Neural cell (in vitro differentiated cells): Measurements from ENCODE around the gene FOXL3. TPM values are rescaled to one million over a fixed set of nuclear protein-coding genes. Genes with fewer than 3 reads are reported as not detected.

ENCODE experiments used
- H2AFZ ChIP-seq: fragments of 200-600, 300-800 bp; sonication (generic), shearing (Covaris generic); 2 replicates; pipeline ENCODE4 v1.6.0; 2014; ENCODE audit warnings: low read depth, mild to moderate bottlenecking, antibody characterized with exemption, low read length, moderate library complexity
- H3F3A ChIP-seq: fragments of 200-600 bp; shearing (Covaris generic); 2 replicates; pipeline ENCODE4 v1.6.1; 2016; ENCODE audit warnings: mild to moderate bottlenecking, moderate library complexity, mixed read lengths, antibody characterized with exemption, low read length; ENCODE audit not compliant: insufficient read depth, poor library complexity, severe bottlenecking
- H3K27ac ChIP-seq: fragments of 200-600, 300-800 bp; sonication (generic), shearing (Covaris generic); 2 replicates; pipeline ENCODE4 v1.5.1; 2014; ENCODE audit warnings: mild to moderate bottlenecking, low read length, moderate library complexity
- H3K27me3 ChIP-seq: fragments of 300-800, 200-600 bp; sonication (generic), shearing (Covaris generic); 2 replicates; pipeline ENCODE4 v1.6.0; 2014; ENCODE audit warnings: mild to moderate bottlenecking, low read depth, low read length, moderate library complexity; ENCODE audit not compliant: insufficient read depth
- H3K36me3 ChIP-seq: fragments of 300-800, 200-600 bp; sonication (generic), shearing (Covaris generic); 2 replicates; pipeline ENCODE4 v1.5.1; 2014; ENCODE audit warnings: mild to moderate bottlenecking, antibody characterized with exemption, low read length, moderate library complexity; ENCODE audit not compliant: insufficient read depth
- H3K4me2 ChIP-seq: fragments of 300-800, 200-600 bp; sonication (generic), shearing (Covaris generic); 2 replicates; pipeline ENCODE4 v1.6.0; 2014; ENCODE audit warnings: mild to moderate bottlenecking, low read length
- H3K4me3 ChIP-seq: fragments of 300-800, 200-600 bp; sonication (generic), shearing (Covaris generic); 2 replicates; pipeline ENCODE4 v1.5.1; 2014; ENCODE audit warnings: mild to moderate bottlenecking, low read length, moderate library complexity
- H3K79me2 ChIP-seq: fragments of 200-600 bp; shearing (Covaris generic); replicated peaks from 2 replicates; pipeline ENCODE4 v1.6.0; 2014; ENCODE audit warnings: mild to moderate bottlenecking, low read length, moderate library complexity; ENCODE audit not compliant: insufficient read depth
- H3K9ac ChIP-seq: fragments of 300-800, 200-600 bp; sonication (generic), shearing (Covaris generic); 2 replicates; pipeline ENCODE4 v1.6.1; 2016; ENCODE audit warnings: mild to moderate bottlenecking, low read length, mixed read lengths
- H3K9me2 ChIP-seq: fragments of 200-600 bp; shearing (Covaris generic); 2 replicates; pipeline ENCODE4 v1.6.1; 2016; ENCODE audit warnings: mild to moderate bottlenecking, low read length, mixed read lengths; ENCODE audit not compliant: insufficient read depth
- H3K9me3 ChIP-seq: fragments of 200-600, 300-800 bp; sonication (generic), shearing (Covaris generic); 2 replicates; pipeline ENCODE4 v1.6.1; 2016; ENCODE audit warnings: mild to moderate bottlenecking, mixed run types, low read length, moderate library complexity, mixed read lengths
- H4K20me1 ChIP-seq: fragments of 200-600 bp; shearing (Covaris generic); 2 replicates; pipeline ENCODE4 v1.6.1; 2016; ENCODE audit warnings: mild to moderate bottlenecking, mixed run types; ENCODE audit not compliant: insufficient read depth
- CTCF ChIP-seq: fragments of 450-650 bp; IDR thresholded peaks from 2 replicates; pipeline ENCODE4 v1.5.1; 2014; ENCODE audit warnings: antibody characterized with exemption, mild to moderate bottlenecking, moderate library complexity; ENCODE audit not compliant: poor library complexity, severe bottlenecking
- EP300 ChIP-seq: fragments of 450-650 bp; conservative IDR thresholded peaks from 2 replicates; pipeline ENCODE4 v1.6.1; 2014; ENCODE audit warnings: antibody characterized with exemption, mild to moderate bottlenecking, moderate library complexity; ENCODE audit not compliant: poor library complexity, severe bottlenecking
- EZH2 ChIP-seq: fragments of 200-600, 300-800 bp; shearing (Covaris generic), sonication (generic); IDR thresholded peaks from 2 replicates; pipeline ENCODE4 v1.6.1; 2014; ENCODE audit warnings: antibody characterized with exemption, low read length, borderline replicate concordance, mild to moderate bottlenecking; ENCODE audit not compliant: insufficient read depth, poor library complexity, severe bottlenecking
- MXI1 ChIP-seq: fragments of 450-650 bp; conservative IDR thresholded peaks from 2 replicates; pipeline ENCODE4 v1.6.1; 2014; ENCODE audit warnings: antibody characterized with exemption, mild to moderate bottlenecking; ENCODE audit not compliant: poor library complexity, severe bottlenecking
- POLR2AphosphoS5 ChIP-seq: IDR thresholded peaks from 2 replicates; pipeline ENCODE4 v1.6.1; 2012
- RAD21 ChIP-seq: fragments of 450-650 bp; conservative IDR thresholded peaks from 2 replicates; pipeline ENCODE4 v1.6.1; 2014; ENCODE audit warnings: antibody characterized with exemption, mild to moderate bottlenecking, moderate library complexity
- REST ChIP-seq: IDR thresholded peaks from 2 replicates; pipeline ENCODE4 v1.6.1; 2012; ENCODE audit warnings: borderline replicate concordance
- SMC3 ChIP-seq: fragments of 450-650 bp; conservative IDR thresholded peaks from 2 replicates; pipeline ENCODE4 v1.6.1; 2014; ENCODE audit warnings: antibody characterized with exemption, mild to moderate bottlenecking, moderate library complexity; ENCODE audit not compliant: poor library complexity
- TAF1 ChIP-seq: IDR thresholded peaks from 2 replicates; pipeline ENCODE4 v1.6.1; 2012; ENCODE audit warnings: low read depth
- polyA plus RNA-seq: library from polyadenylated mRNA; depleted of rRNA; stranded (reverse); fragments of >200 nt; gene quantifications from 2 replicates; pipeline ENCODE4 v1.2.3, GENCODE V29; 2014

FOXL3 gene
- polyA plus RNA-seq, 1 donor from 2014 or later, result not detected

- Histone ChIP-seq H2AFZ (no peak overlapping the region), H3F3A (no peaks in the 10 kb centered on the region), H3K79me2 (no peaks in the 10 kb centered on the region), H3K27ac (no peak overlapping the region), H3K36me3 (no peaks in the 10 kb centered on the region), H3K9me3 (no peaks in the 10 kb centered on the region), H3K4me2 (no peak overlapping the region), H3K9me2 (no peaks in the 10 kb centered on the region), H3K27me3 (no peaks in the 10 kb centered on the region), H3K9ac (no peak overlapping the region), H3K4me3 (no peak overlapping the region), H4K20me1 (no peaks in the 10 kb centered on the region)
- no peak for TF ChIP-seq EP300
Measured at GRCh38 chr7:303884-304573, 14.1 kb downstream of the FOXL3 start.

DNA sequence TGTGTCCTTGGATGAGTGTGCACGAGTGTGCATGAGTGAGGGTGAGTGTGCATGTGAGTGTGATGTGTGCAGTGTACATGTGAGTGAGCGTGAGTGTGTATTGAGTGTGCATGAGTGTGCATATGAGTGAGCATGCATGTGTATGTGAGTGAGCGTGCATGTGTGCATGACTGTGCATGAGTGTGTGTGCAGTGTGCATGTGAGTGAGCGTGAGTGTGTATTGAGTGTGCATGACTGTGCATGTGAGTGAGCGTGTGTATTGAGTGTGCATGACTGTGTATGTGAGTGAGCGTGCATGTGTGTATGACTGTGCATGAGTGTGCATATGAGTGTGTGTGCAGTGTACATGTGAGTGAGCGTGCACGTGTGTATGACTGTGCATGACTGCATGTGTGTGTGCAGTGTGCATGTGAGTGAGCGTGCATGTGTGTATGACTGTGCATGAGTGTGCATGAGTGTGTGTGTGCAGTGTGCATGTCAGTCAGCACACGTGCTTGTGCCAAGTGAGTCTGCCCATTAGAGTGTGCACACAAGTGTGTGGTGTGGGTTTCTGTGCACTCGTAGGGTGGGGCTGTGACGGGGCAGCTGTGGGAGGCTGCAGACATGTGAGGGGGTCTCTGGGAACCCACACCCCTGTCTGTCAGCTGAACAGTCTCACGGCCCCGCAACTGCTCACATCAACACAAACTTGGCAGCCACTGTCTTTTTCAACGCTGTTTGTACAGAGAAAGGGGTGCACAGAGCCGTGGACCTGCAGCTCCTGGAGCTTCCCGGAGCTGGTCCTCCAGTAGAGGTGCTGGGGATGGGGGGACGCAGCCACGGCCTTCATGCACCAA is 14.8 kb downstream of the FOXL3 start:
- TF ChIP-seq REST, result no peak
- no peak for TF ChIP-seq EZH2
- no peak for TF ChIP-seq MXI1
- TF ChIP-seq RAD21, result no peak
- no peak overlapping the region for H2AFZ ChIP-seq
- no peaks in the 10 kb centered on the region for H3K36me3 ChIP-seq

DNA sequence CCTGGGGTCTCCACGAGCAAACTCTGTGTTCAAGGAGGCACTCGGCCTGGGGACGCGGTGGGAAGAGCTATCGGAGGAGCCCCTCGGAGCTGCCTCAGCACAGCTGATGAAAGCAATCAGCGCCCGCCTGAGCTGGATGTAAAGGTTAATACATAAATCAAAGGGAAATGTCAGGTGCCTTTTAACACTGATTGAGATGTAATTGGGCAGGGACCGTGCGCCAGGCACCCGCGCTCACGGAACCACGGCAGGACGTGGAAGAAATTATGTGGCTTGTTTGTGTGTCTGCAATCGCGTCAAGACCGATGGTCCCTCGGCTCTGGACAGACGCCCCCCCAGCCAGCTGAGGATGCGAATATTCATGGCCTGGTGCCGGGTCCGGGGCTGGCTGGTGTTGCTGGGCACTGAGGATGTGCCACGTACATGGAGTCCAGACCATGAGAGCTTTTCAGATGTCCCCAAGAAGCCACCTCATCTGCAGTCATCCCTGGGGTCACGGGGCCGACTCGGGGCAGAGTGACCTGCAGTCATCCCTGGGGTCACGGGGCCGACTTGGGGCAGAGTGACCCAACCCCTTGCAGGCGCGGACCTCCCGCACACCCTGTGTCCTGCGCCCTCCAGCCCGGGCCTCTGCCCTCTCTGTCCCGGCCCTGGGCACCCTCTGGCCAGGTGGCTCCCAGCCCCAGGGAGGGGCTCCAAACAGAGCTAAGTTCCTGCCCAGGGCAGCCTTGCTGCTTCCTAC is 15.6 kb downstream of the FOXL3 start:
- TF ChIP-seq SMC3, result no peak
- TF ChIP-seq MXI1, result no peak
- TF ChIP-seq TAF1, result no peak
- TF ChIP-seq EZH2, result no peak
- no peak for TF ChIP-seq EP300
- TF ChIP-seq CTCF, result no peak
- TF ChIP-seq REST, result no peak
- TF ChIP-seq POLR2AphosphoS5, result no peak
- no peak for TF ChIP-seq RAD21
- H3K79me2 ChIP-seq, result no peaks in the 10 kb centered on the region
- no peaks in the 10 kb centered on the region for H4K20me1 ChIP-seq
- H3F3A ChIP-seq, result no peaks in the 10 kb centered on the region
- no peaks in the 10 kb centered on the region for H3K9me3 ChIP-seq
- H3K4me3 ChIP-seq, result no peak overlapping the region
- H3K9ac ChIP-seq, result no peak overlapping the region
- H2AFZ ChIP-seq, result no peak overlapping the region
- H3K9me2 ChIP-seq, result no peaks in the 10 kb centered on the region
- H3K27ac ChIP-seq, result no peak overlapping the region
- no peak overlapping the region for H3K4me2 ChIP-seq
- H3K27me3 ChIP-seq, result no peaks in the 10 kb centered on the region
- no peaks in the 10 kb centered on the region for H3K36me3 ChIP-seq

More for the DNA sequence above, 14.8 kb downstream of the FOXL3 start:
- H3K4me2 ChIP-seq, result no peak overlapping the region
- no peak overlapping the region for H3K27ac ChIP-seq
- H3F3A ChIP-seq, result no peaks in the 10 kb centered on the region
- no peak overlapping the region for H3K9ac ChIP-seq
- H3K27me3 ChIP-seq, result no peaks in the 10 kb centered on the region
- no peaks in the 10 kb centered on the region for H3K79me2 ChIP-seq
- H4K20me1 ChIP-seq, result no peaks in the 10 kb centered on the region
- no peaks in the 10 kb centered on the region for H3K9me3 ChIP-seq
- H3K9me2 ChIP-seq, result no peaks in the 10 kb centered on the region
- no peak overlapping the region for H3K4me3 ChIP-seq
